HK-2 (cell line): ENCODE measurements around the gene GSC2.

Experiments used
- DNase-seq: peaks from one replicate; pipeline ENCODE4 v3.0.0-alpha.2; 2018; ENCODE audit not compliant: unreplicated experiment

GSC2 gene

GRCh38 chr22:19119949-19120348 is 30.1 kb downstream of the GSC2 start:
- DNase-seq, result no peak

- no peak for DNase-seq
Observed at GRCh38 chr22:19118329-19118880, 31.7 kb downstream of the GSC2 start.

GRCh38 chr22:19117111-19117512 is 33.0 kb downstream of the GSC2 start:
- DNase-seq, result no peak

GRCh38 chr22:19115628-19116027 is 34.5 kb downstream of the GSC2 start:
- DNase-seq, result no peak

GRCh38 chr22:19114984-19115552 is 35.0 kb downstream of the GSC2 start:
- no peak for DNase-seq

- DNase-seq, result no peak
Observed at GRCh38 chr22:19113429-19113828, 36.7 kb downstream of the GSC2 start.

GRCh38 chr22:19111584-19111983 is 38.5 kb downstream of the GSC2 start:
- DNase-seq, result no peak

- DNase-seq, result no peak
Observed at GRCh38 chr22:19111140-19111539, 39.0 kb downstream of the GSC2 start.

- DNase-seq, result no peak
Observed at GRCh38 chr22:19110646-19111045, 39.4 kb downstream of the GSC2 start.

GRCh38 chr22:19110064-19110458 is 40.0 kb downstream of the GSC2 start:
- DNase-seq, result no peak

GRCh38 chr22:19109198-19110063 is 40.7 kb downstream of the GSC2 start:
- no peak for DNase-seq

- no peak for DNase-seq
Observed at GRCh38 chr22:19108807-19109197, 41.3 kb downstream of the GSC2 start.

- no peak for DNase-seq
Observed at GRCh38 chr22:19107730-19108074, 42.4 kb downstream of the GSC2 start.

GRCh38 chr22:19106886-19107729 is 43.0 kb downstream of the GSC2 start:
- no peak for DNase-seq

- DNase-seq, result no peak
Observed at GRCh38 chr22:19105867-19106802, 44.0 kb downstream of the GSC2 start.

- DNase-seq, result no peak
Observed at GRCh38 chr22:19105456-19105855, 44.6 kb downstream of the GSC2 start.

GRCh38 chr22:19103880-19104821 is 45.9 kb downstream of the GSC2 start:
- no peak for DNase-seq

GRCh38 chr22:19098157-19098556 is 51.9 kb downstream of the GSC2 start:
- no peak for DNase-seq

- DNase-seq, result no peak
Observed at GRCh38 chr22:19097518-19097917, 52.6 kb downstream of the GSC2 start.
